Glutamatergic neuron (in vitro differentiated cells): ENCODE results near the gene DMBT1. TPM values are rescaled to one million over a fixed set of nuclear protein-coding genes. Genes with fewer than 3 reads are reported as not detected.

ENCODE experiments used
- DNase-seq: peaks from one replicate; pipeline ENCODE4 v3.0.0; 2022
- H3K27ac Mint-ChIP-seq: one replicate; pipeline ENCODE4 v1.8.0; 2020; ENCODE audit warnings: mild to moderate bottlenecking, mixed read lengths, inconsistent platforms; ENCODE audit not compliant: unreplicated experiment
- H3K27me3 Mint-ChIP-seq: one replicate; pipeline ENCODE4 v1.8.0; 2020; ENCODE audit warnings: mild to moderate bottlenecking, moderate library complexity, mixed read lengths, inconsistent platforms; ENCODE audit not compliant: unreplicated experiment
- H3K36me3 Mint-ChIP-seq: one replicate; pipeline ENCODE4 v1.8.0; 2020; ENCODE audit warnings: mild to moderate bottlenecking, mixed read lengths, inconsistent platforms; ENCODE audit not compliant: unreplicated experiment
- H3K4me1 Mint-ChIP-seq: one replicate; pipeline ENCODE4 v1.8.0; 2020; ENCODE audit warnings: mild to moderate bottlenecking, low read depth, mixed read lengths, inconsistent platforms; ENCODE audit not compliant: unreplicated experiment
- H3K4me3 Mint-ChIP-seq: one replicate; pipeline ENCODE4 v1.8.0; 2020; ENCODE audit warnings: mild to moderate bottlenecking, mixed read lengths, inconsistent platforms; ENCODE audit not compliant: unreplicated experiment
- H3K9me3 Mint-ChIP-seq: one replicate; pipeline ENCODE4 v1.8.0; 2020; ENCODE audit warnings: mild to moderate bottlenecking, moderate library complexity, mixed read lengths, inconsistent platforms; ENCODE audit not compliant: unreplicated experiment
- CTCF ChIP-seq: fragments of 200-600 bp; sonication (generic); IDR thresholded peaks from one replicate; pipeline ENCODE4 v1.5.0; 2021; ENCODE audit not compliant: partially characterized antibody, unreplicated experiment
- long read RNA-seq: library from polyadenylated mRNA; unstranded; transcript quantifications from one replicate; pipeline ENCODE4 v2.0.0, GENCODE V29; 2020; ENCODE audit not compliant: unreplicated experiment
- total RNA-seq: library from RNA; stranded (reverse); fragmentation: NEBNext Ultra II Directional; extraction: Animal tissue kit (Norgen Biotek cat#: 25700); gene quantifications from one replicate; pipeline ENCODE4 v1.2.1, GENCODE V29; 2021; ENCODE audit not compliant: unreplicated experiment

The DMBT1 gene
- total RNA-seq, result 0.17 TPM
- long read RNA-seq, result 0 reads

DNA sequence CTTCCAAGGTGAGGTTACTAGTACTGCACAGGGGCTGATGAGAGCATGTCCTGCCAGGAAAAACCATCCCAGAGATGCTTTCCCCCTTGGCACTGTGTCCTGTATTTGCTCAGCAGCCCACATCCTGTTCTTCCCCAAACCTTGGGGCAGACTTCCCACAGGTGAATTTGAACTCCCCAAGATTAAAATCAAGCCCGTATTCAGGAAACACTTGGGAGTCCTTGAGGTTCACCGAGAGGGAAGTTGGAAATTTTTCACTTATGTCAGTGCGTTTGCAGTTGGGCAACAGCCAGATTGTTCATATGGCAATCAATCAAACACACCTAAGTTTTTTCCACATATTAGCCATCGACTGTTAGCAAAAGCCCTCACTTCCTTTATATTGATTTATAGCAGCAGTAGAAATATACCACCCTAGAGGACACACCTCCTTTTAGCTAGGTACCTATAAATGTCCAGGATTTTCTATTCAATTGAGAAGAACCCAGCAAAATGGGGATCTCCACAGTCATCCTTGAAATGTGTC, at the start of gene DMBT1:
DMBT1 (plus strand) TSS at position 476 of the 526 bp plus-strand sequence; CDS start at position 493, 17 bp downstream.
- DNase-seq, result no peak
- Mint-ChIP-seq H3K36me3 (peaks cover 7% of the 10 kb centered on the region), H3K4me1 (peaks cover 17% of the 10 kb centered on the region), H3K4me3 (no peak within 1 kb of the TSS), H3K27me3 (peaks cover 2% of the 10 kb centered on the region), H3K27ac (no peak within 1 kb of the TSS), H3K9me3 (peaks cover 1% of the 10 kb centered on the region)
- no peak for TF ChIP-seq CTCF

- no peak for TF ChIP-seq CTCF
- DNase-seq, result no peak
- no peak overlapping the region for H3K27ac Mint-ChIP-seq
- peaks cover 13% of the 10 kb centered on the region for H3K4me1 Mint-ChIP-seq
- H3K36me3 Mint-ChIP-seq, result no peaks in the 10 kb centered on the region
- peaks cover 1% of the 10 kb centered on the region for H3K9me3 Mint-ChIP-seq
- no peak overlapping the region for H3K4me3 Mint-ChIP-seq
- peaks cover 5% of the 10 kb centered on the region for H3K27me3 Mint-ChIP-seq
Observed at GRCh38 chr10:122513053-122513452, 47.5 kb upstream of the DMBT1 start.

- Mint-ChIP-seq H3K36me3 (no peaks in the 10 kb centered on the region), H3K27ac (no peak overlapping the region), H3K4me3 (no peak overlapping the region)
Observed at GRCh38 chr10:122514045-122514840, 46.3 kb upstream of the DMBT1 start.

DNA sequence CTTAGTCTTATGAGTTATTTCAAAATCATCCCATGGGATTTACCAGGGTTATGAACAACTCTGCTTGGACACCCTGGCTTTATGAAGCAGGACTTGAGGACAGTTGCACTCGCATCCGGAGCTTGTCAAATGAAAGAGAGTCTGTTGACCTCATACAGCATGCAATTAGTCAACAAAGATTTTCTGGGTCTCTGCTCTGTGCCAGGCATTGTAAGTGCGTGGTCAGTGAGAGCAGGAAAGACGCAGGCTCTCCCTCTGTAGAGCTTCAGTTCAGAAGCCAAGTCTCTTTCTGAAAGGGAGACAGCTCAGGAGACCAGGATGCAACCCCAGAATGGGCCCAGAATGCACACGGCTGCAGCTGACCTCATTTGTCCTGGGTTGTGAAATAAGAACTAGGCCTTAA, 45.5 kb upstream of the DMBT1 start:
- Mint-ChIP-seq H3K9me3 (no peaks in the 10 kb centered on the region), H3K4me1 (peaks cover 5% of the 10 kb centered on the region), H3K4me3 (no peak overlapping the region), H3K27me3 (peaks cover 2% of the 10 kb centered on the region), H3K27ac (no peak overlapping the region), H3K36me3 (no peaks in the 10 kb centered on the region)
- TF ChIP-seq CTCF, result no peak
- no peak for DNase-seq

More at GRCh38 chr10:122514045-122514840, 46.3 kb upstream of the DMBT1 start:
- no peaks in the 10 kb centered on the region for H3K9me3 Mint-ChIP-seq
- peaks cover 2% of the 10 kb centered on the region for H3K27me3 Mint-ChIP-seq
- no peak for TF ChIP-seq CTCF
- DNase-seq, result no peak
- H3K4me1 Mint-ChIP-seq, result peaks cover 9% of the 10 kb centered on the region
